H9 (cell line): ENCODE measurements around the gene CLTCL1. TPM values are rescaled to one million over a fixed set of nuclear protein-coding genes. Genes with fewer than 3 reads are reported as not detected.

Source experiments
- DNase-seq: peaks from one replicate; pipeline ENCODE4 v3.0.0-alpha.2; 2017
- H2AFZ ChIP-seq: one replicate; pipeline ENCODE4 v1.6.1; 2013; ENCODE audit warnings: mild to moderate bottlenecking, low read length, control low read depth, moderate library complexity
- H2AK5ac ChIP-seq: 2 replicates; pipeline ENCODE4 v1.6.1; 2013; ENCODE audit warnings: low read length, control low read depth, mixed read lengths; ENCODE audit not compliant: insufficient read length
- H2BK120ac ChIP-seq: one replicate; pipeline ENCODE4 v1.6.1; 2013; ENCODE audit warnings: low read depth, mild to moderate bottlenecking, low read length, control low read depth, inconsistent platforms; ENCODE audit not compliant: poor library complexity, severe bottlenecking
- H2BK12ac ChIP-seq: 2 replicates; pipeline ENCODE4 v1.6.1; 2013; ENCODE audit warnings: low read length, control low read depth, mixed read lengths, low read depth; ENCODE audit not compliant: insufficient read length
- H2BK15ac ChIP-seq: 2 replicates; pipeline ENCODE4 v1.6.1; 2013; ENCODE audit warnings: low read depth, low read length, control low read depth
- H2BK20ac ChIP-seq: one replicate; pipeline ENCODE4 v1.6.1; 2013; ENCODE audit warnings: low read depth, mild to moderate bottlenecking, low read length, control low read depth, inconsistent platforms; ENCODE audit not compliant: poor library complexity, severe bottlenecking
- H2BK5ac ChIP-seq: 2 replicates; pipeline ENCODE4 v1.6.1; 2013; ENCODE audit warnings: low read length, control low read depth, mixed read lengths; ENCODE audit not compliant: insufficient read length
- H3K14ac ChIP-seq: 2 replicates; pipeline ENCODE4 v1.6.1; 2013; ENCODE audit warnings: low read length, control low read depth; ENCODE audit not compliant: insufficient read depth
- H3K18ac ChIP-seq: 2 replicates; pipeline ENCODE4 v1.6.1; 2013; ENCODE audit warnings: low read depth, mild to moderate bottlenecking, mixed read lengths, low read length, control low read depth; ENCODE audit not compliant: insufficient read length
- H3K23ac ChIP-seq: 2 replicates; pipeline ENCODE4 v1.6.1; 2013; ENCODE audit warnings: low read length, control low read depth, mixed read lengths, low read depth; ENCODE audit not compliant: insufficient read length
- H3K23me2 ChIP-seq: 2 replicates; pipeline ENCODE4 v1.6.1; 2013; ENCODE audit warnings: low read depth, mild to moderate bottlenecking, mixed read lengths, low read length, control low read depth; ENCODE audit not compliant: insufficient read length, poor library complexity, severe bottlenecking
- H3K27ac ChIP-seq: 2 replicates; pipeline ENCODE4 v1.5.1; 2013; ENCODE audit warnings: low read length, control low read depth, mixed read lengths, low read depth; ENCODE audit not compliant: insufficient read length
- H3K27me3 ChIP-seq: 2 replicates; pipeline ENCODE4 v1.6.1; 2013; ENCODE audit warnings: low read length, control low read depth, inconsistent platforms; ENCODE audit not compliant: insufficient read depth
- H3K4ac ChIP-seq: 2 replicates; pipeline ENCODE4 v1.6.1; 2013; ENCODE audit warnings: low read depth, mild to moderate bottlenecking, control low read depth, inconsistent platforms, low read length, moderate library complexity
- H3K4me1 ChIP-seq: 2 replicates; pipeline ENCODE4 v1.6.1; 2013; ENCODE audit warnings: low read length, control low read depth, inconsistent platforms; ENCODE audit not compliant: insufficient read depth
- H3K4me2 ChIP-seq: 2 replicates; pipeline ENCODE4 v1.6.1; 2013; ENCODE audit warnings: low read length, control low read depth, mixed read lengths; ENCODE audit not compliant: insufficient read length, insufficient read depth
- H3K56ac ChIP-seq: 2 replicates; pipeline ENCODE4 v1.6.1; 2013; ENCODE audit warnings: low read depth, mild to moderate bottlenecking, mixed read lengths, low read length, control low read depth; ENCODE audit not compliant: insufficient read length
- H3K79me1 ChIP-seq: 2 replicates; pipeline ENCODE4 v1.6.1; 2013; ENCODE audit warnings: low read depth, mild to moderate bottlenecking, moderate library complexity, low read length, control low read depth, inconsistent platforms; ENCODE audit not compliant: insufficient read depth, poor library complexity, severe bottlenecking
- H3K79me2 ChIP-seq: 2 replicates; pipeline ENCODE4 v1.6.1; 2013; ENCODE audit warnings: low read length, control low read depth, inconsistent platforms; ENCODE audit not compliant: insufficient read depth
- H3K9ac ChIP-seq: 2 replicates; pipeline ENCODE4 v1.6.1; 2013; ENCODE audit warnings: low read length, control low read depth, mixed read lengths; ENCODE audit not compliant: insufficient read length; ENCODE audit errors: extremely low read depth
- H3K9me3 ChIP-seq: one replicate; pipeline ENCODE4 v1.6.1; 2013; ENCODE audit warnings: low read depth, low read length, inconsistent platforms; ENCODE audit not compliant: control insufficient read depth
- H3T11ph ChIP-seq: one replicate; pipeline ENCODE4 v1.6.1; 2013; ENCODE audit warnings: mild to moderate bottlenecking, low read length, control low read depth, inconsistent platforms
- H4K20me1 ChIP-seq: one replicate; pipeline ENCODE4 v1.6.1; 2013; ENCODE audit not compliant: control insufficient read depth, insufficient read length, insufficient read depth
- H4K5ac ChIP-seq: 2 replicates; pipeline ENCODE4 v1.6.1; 2013; ENCODE audit warnings: low read depth, mild to moderate bottlenecking, mixed read lengths, low read length, control low read depth; ENCODE audit not compliant: insufficient read length
- H4K8ac ChIP-seq: replicated peaks from 2 replicates; pipeline ENCODE4 v1.6.1; 2013; ENCODE audit warnings: low read length, control low read depth, mixed read lengths, low read depth; ENCODE audit not compliant: insufficient read length
- H4K91ac ChIP-seq: 2 replicates; pipeline ENCODE4 v1.6.1; 2013; ENCODE audit warnings: low read depth, mild to moderate bottlenecking, moderate library complexity, mixed read lengths, low read length, control low read depth; ENCODE audit not compliant: insufficient read length
- H3K27ac Mint-ChIP-seq, 3 experiments: 2 replicates in 2 of 3; 3 replicates in 1 of 3; pipeline ENCODE4 v1.8.0; 2020 to 2021; ENCODE audit warnings: mixed read lengths in 3 of 3, mild to moderate bottlenecking in 1 of 3, moderate library complexity in 1 of 3
- H3K27me3 Mint-ChIP-seq: 2 replicates; pipeline ENCODE4 v1.8.0; 2021; ENCODE audit warnings: low read depth, mild to moderate bottlenecking, moderate library complexity, mixed read lengths
- H3K36me3 Mint-ChIP-seq, 3 experiments: 2 replicates in 2 of 3; 3 replicates in 1 of 3; pipeline ENCODE4 v1.8.0; 2020 to 2021; ENCODE audit warnings: low read depth in 3 of 3, mixed read lengths in 3 of 3; ENCODE audit not compliant: insufficient read depth in 1 of 3
- H3K4me1 Mint-ChIP-seq, 2 experiments: 2 replicates each; pipeline ENCODE4 v1.8.0; 2020; ENCODE audit warnings: mixed read lengths in 2 of 2
- H3K4me3 Mint-ChIP-seq, 2 experiments: 2 replicates in 1 of 2; 3 replicates in 1 of 2; pipeline ENCODE4 v1.8.0; 2020 to 2021; ENCODE audit warnings: mild to moderate bottlenecking in 2 of 2, mixed read lengths in 2 of 2, moderate library complexity in 1 of 2
- H3K9me3 Mint-ChIP-seq, 2 experiments: 2 replicates in 1 of 2; 3 replicates in 1 of 2; pipeline ENCODE4 v1.8.0; 2020; ENCODE audit warnings: mild to moderate bottlenecking in 2 of 2, mixed read lengths in 2 of 2, moderate library complexity in 1 of 2
- WGBS: extraction: QIAGEN DNeasy Blood & Tissue Kit; methylation state at CpG from one replicate; pipeline ENCODE4 v1.1.7; 2013; ENCODE audit warnings: missing lambda C conversion rate, low lambda C conversion rate, mixed read lengths; ENCODE audit not compliant: insufficient read length; ENCODE audit errors: extremely low coverage; 5-methylcytosine and 5-hydroxymethylcytosine counted together
- total RNA-seq: library from RNA; stranded (reverse); gene quantifications from 2 replicates; pipeline ENCODE4 v1.2.1, GENCODE V29; 2021
- TF ChIP-seq, protein P1 (sequence below): fragments of 200-600 bp; sonication (generic); conservative IDR thresholded peaks from 3 replicates; pipeline ENCODE4 v1.8.0; 2021; ENCODE audit warnings: antibody characterized with exemption, mild to moderate bottlenecking

Gene CLTCL1
- total RNA-seq, 1 experiment from 2014 or later = 11.1 TPM

DNA sequence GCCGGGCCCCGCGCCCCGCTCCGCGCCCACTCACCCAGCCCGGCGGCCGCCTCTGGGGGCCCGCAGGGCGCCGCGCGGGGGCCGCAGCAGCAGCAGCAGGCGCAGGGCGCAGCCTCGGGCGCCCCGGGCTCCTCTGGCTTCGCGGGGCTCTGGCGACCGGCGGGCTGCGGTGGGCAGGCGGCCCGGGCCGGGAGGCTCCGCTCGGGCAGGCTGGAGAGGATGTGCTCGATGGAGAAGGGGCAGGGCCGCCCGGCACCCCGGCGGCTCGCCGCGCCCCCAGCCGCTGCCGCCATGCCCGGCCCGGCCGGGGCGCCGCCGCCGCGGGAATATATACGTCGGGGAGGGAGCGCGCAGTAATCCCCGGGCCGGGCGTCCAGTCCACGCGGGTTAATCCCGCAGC lies 141.5 kb downstream of the CLTCL1 start, which contains the start of gene GSC2:
Gene GSC2, minus strand, starts transcription at position 302 of the 400 bp plus-strand sequence. Its CDS starts 9 bp downstream, at position 293.
- H3K4me1 ChIP-seq = no peaks in the 10 kb centered on the region
- DNase-seq = no peak
- H3K36me3 Mint-ChIP-seq = peaks cover 0 to 9% (median 5%) of the 10 kb centered on the region in 3 experiments; a peak in 6 of 7 replicates
- H2BK5ac ChIP-seq = no peak within 1 kb of the TSS
- no peak within 1 kb of the TSS for H2BK20ac ChIP-seq
- no peak within 1 kb of the TSS; the same call in 1 of the 2 replicates for H3K14ac ChIP-seq
- H4K8ac ChIP-seq = no peak within 1 kb of the TSS
- peak within 1 kb of the TSS; percentile 34 to 78 for H3K4me3 Mint-ChIP-seq
- H3K27me3 ChIP-seq = peaks cover 48% of the 10 kb centered on the region
- no peak within 1 kb of the TSS for H4K91ac ChIP-seq
- no peak within 1 kb of the TSS for H3K27ac Mint-ChIP-seq
- no peak within 1 kb of the TSS for H4K5ac ChIP-seq
- peaks cover 2% of the 10 kb centered on the region for H3K23me2 ChIP-seq
- H2BK15ac ChIP-seq = no peak within 1 kb of the TSS
- TF ChIP-seq, protein P1, sequence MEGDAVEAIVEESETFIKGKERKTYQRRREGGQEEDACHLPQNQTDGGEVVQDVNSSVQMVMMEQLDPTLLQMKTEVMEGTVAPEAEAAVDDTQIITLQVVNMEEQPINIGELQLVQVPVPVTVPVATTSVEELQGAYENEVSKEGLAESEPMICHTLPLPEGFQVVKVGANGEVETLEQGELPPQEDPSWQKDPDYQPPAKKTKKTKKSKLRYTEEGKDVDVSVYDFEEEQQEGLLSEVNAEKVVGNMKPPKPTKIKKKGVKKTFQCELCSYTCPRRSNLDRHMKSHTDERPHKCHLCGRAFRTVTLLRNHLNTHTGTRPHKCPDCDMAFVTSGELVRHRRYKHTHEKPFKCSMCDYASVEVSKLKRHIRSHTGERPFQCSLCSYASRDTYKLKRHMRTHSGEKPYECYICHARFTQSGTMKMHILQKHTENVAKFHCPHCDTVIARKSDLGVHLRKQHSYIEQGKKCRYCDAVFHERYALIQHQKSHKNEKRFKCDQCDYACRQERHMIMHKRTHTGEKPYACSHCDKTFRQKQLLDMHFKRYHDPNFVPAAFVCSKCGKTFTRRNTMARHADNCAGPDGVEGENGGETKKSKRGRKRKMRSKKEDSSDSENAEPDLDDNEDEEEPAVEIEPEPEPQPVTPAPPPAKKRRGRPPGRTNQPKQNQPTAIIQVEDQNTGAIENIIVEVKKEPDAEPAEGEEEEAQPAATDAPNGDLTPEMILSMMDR = no peak
- H3K9me3 ChIP-seq = no peaks in the 10 kb centered on the region
- peaks cover 12 to 20% of the 10 kb centered on the region in 2 experiments for H3K4me1 Mint-ChIP-seq
- H3K27me3 Mint-ChIP-seq = peaks cover 82% of the 10 kb centered on the region
- no peak within 1 kb of the TSS for H3K56ac ChIP-seq
- no peaks in the 10 kb centered on the region for H4K20me1 ChIP-seq
- no peaks in the 10 kb centered on the region for H3K79me2 ChIP-seq
- peaks cover 13 to 14% of the 10 kb centered on the region in 2 experiments for H3K9me3 Mint-ChIP-seq
- H2BK12ac ChIP-seq = no peak within 1 kb of the TSS
- no peak within 1 kb of the TSS for H2AK5ac ChIP-seq
- H2BK120ac ChIP-seq = no peak within 1 kb of the TSS
- peak within 1 kb of the TSS; percentile 24 for H3K4me2 ChIP-seq
- H2AFZ ChIP-seq = no peak within 1 kb of the TSS
- H3K79me1 ChIP-seq = no peaks in the 10 kb centered on the region
- no peak within 1 kb of the TSS for H3K9ac ChIP-seq
- H3K27ac ChIP-seq = no peak within 1 kb of the TSS
- no peak within 1 kb of the TSS for H3K4ac ChIP-seq
- WGBS = no CpG with 5 or more reads among the region's 59 CpGs
- no peak within 1 kb of the TSS for H3T11ph ChIP-seq
- H3K18ac ChIP-seq = no peak within 1 kb of the TSS
- H3K23ac ChIP-seq = no peak within 1 kb of the TSS
